Liver (tissue), 3 donors: ENCODE results near the gene KDM2B.

ENCODE experiments used
- JUND ChIP-seq, 2 donors: IDR thresholded peaks; 2 replicates each; pipeline ENCODE4 v1.6.1; 2016; ENCODE audit warnings: antibody characterized with exemption in 2 of 2
- RAD21 ChIP-seq, 2 donors: IDR thresholded peaks; 2 replicates each; pipeline ENCODE4 v1.6.1; 2016; ENCODE audit warnings: antibody characterized with exemption in 2 of 2, mild to moderate bottlenecking in 2 of 2
- TF ChIP-seq, protein P1 (sequence below): fragments of 150-350 bp; IDR thresholded peaks from 2 replicates; pipeline ENCODE4 v1.5.1; 2017; ENCODE audit warnings: improper control_type of control experiment, low read depth, low read length; ENCODE audit not compliant: missing input control
- TF ChIP-seq, protein P2 (sequence below): IDR thresholded peaks from 2 replicates; pipeline ENCODE4 v1.6.1; 2016; ENCODE audit warnings: antibody characterized with exemption, mild to moderate bottlenecking
- TF ChIP-seq, protein P3 (sequence below): IDR thresholded peaks from 2 replicates; pipeline ENCODE4 v1.6.1; 2016; ENCODE audit warnings: antibody characterized with exemption
- donor health status: healthy.
- donor health status: healthy.

DNA sequence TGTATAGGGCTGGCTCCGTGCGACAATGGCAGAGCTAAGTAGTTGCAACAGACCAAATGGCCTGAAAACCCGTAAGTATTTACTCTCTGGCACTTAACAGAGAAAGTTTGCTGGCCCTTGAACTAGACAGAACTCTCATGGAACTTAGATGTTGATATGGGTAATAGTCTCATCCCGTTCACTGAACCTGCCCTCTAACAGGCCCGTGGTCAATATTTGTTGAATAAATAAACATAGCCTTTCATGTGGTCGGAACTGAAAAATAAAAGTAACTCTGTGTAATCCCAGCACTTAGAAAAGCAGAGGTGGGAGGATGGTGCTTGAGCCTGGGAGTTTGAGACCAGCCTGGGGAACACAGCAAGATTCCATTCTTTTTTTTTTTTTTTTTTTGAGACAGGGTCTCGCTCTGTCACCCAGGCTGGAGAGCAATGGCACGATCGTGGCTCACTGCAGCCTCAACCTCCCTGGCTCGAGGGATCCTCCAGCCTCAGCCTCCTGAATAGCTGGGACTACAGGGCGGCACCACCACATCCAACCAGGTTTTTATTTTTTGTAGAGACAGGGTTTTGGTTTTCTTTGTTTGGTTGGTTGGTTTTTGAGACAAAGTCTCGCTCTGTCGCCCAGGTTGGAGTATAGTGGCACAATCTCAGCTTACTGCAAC, 29.7 kb downstream of the KDM2B start:
- TF ChIP-seq JUND (IDR thresholded peaks at IDR 0.05) (peak; percentile 61 to 71), RAD21 (IDR thresholded peaks at IDR 0.05) (peak; percentile 64 to 73)
- TF ChIP-seq, protein P1, sequence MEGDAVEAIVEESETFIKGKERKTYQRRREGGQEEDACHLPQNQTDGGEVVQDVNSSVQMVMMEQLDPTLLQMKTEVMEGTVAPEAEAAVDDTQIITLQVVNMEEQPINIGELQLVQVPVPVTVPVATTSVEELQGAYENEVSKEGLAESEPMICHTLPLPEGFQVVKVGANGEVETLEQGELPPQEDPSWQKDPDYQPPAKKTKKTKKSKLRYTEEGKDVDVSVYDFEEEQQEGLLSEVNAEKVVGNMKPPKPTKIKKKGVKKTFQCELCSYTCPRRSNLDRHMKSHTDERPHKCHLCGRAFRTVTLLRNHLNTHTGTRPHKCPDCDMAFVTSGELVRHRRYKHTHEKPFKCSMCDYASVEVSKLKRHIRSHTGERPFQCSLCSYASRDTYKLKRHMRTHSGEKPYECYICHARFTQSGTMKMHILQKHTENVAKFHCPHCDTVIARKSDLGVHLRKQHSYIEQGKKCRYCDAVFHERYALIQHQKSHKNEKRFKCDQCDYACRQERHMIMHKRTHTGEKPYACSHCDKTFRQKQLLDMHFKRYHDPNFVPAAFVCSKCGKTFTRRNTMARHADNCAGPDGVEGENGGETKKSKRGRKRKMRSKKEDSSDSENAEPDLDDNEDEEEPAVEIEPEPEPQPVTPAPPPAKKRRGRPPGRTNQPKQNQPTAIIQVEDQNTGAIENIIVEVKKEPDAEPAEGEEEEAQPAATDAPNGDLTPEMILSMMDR = no peak
- TF ChIP-seq, protein P2, sequence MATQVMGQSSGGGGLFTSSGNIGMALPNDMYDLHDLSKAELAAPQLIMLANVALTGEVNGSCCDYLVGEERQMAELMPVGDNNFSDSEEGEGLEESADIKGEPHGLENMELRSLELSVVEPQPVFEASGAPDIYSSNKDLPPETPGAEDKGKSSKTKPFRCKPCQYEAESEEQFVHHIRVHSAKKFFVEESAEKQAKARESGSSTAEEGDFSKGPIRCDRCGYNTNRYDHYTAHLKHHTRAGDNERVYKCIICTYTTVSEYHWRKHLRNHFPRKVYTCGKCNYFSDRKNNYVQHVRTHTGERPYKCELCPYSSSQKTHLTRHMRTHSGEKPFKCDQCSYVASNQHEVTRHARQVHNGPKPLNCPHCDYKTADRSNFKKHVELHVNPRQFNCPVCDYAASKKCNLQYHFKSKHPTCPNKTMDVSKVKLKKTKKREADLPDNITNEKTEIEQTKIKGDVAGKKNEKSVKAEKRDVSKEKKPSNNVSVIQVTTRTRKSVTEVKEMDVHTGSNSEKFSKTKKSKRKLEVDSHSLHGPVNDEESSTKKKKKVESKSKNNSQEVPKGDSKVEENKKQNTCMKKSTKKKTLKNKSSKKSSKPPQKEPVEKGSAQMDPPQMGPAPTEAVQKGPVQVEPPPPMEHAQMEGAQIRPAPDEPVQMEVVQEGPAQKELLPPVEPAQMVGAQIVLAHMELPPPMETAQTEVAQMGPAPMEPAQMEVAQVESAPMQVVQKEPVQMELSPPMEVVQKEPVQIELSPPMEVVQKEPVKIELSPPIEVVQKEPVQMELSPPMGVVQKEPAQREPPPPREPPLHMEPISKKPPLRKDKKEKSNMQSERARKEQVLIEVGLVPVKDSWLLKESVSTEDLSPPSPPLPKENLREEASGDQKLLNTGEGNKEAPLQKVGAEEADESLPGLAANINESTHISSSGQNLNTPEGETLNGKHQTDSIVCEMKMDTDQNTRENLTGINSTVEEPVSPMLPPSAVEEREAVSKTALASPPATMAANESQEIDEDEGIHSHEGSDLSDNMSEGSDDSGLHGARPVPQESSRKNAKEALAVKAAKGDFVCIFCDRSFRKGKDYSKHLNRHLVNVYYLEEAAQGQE = peak; percentile 85
- TF ChIP-seq, protein P3, sequence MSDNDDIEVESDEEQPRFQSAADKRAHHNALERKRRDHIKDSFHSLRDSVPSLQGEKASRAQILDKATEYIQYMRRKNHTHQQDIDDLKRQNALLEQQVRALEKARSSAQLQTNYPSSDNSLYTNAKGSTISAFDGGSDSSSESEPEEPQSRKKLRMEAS = peak; percentile 84
